ENCODE data around the gene ADK.

ADK gene

DNA sequence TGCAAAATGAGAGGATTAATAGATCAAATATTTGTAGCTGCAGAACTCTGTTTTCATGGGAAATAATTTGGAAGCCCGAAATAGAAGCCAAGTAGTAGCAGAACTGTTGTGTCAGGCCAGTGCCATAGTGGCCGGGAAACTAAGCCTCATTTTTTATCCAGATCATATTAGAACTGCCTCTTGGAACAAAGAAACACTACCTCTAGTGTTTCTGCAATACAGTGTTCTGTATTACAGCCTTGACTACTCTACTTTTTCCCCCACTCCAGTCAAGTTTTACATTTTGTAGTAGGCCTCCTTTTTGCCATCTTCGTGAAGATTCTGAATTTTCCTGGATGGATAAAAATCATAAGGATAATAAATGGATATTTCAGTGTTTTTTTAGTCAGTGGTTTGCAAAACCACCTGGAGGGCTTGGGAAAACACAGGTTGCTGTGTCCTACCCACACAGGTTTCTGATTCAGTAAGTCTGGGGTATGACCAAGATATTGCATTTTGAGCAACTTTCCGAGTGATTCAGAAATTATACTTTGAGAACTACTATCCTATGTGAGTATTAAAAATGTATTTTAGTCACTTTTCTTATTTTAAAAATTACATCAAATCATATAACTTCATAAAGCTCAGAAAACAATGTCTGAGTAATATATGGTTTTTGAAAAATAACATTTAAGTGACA lies 349.1 kb downstream of the ADK start:
- TF ChIP-seq, protein P1, sequence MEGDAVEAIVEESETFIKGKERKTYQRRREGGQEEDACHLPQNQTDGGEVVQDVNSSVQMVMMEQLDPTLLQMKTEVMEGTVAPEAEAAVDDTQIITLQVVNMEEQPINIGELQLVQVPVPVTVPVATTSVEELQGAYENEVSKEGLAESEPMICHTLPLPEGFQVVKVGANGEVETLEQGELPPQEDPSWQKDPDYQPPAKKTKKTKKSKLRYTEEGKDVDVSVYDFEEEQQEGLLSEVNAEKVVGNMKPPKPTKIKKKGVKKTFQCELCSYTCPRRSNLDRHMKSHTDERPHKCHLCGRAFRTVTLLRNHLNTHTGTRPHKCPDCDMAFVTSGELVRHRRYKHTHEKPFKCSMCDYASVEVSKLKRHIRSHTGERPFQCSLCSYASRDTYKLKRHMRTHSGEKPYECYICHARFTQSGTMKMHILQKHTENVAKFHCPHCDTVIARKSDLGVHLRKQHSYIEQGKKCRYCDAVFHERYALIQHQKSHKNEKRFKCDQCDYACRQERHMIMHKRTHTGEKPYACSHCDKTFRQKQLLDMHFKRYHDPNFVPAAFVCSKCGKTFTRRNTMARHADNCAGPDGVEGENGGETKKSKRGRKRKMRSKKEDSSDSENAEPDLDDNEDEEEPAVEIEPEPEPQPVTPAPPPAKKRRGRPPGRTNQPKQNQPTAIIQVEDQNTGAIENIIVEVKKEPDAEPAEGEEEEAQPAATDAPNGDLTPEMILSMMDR (IDR thresholded peaks at IDR 0.05; ENCODE audit: low read depth, low read length) = no peak
- DNase-seq (ENCODE audit: low read depth in 2 of 2) = no peak

DNA sequence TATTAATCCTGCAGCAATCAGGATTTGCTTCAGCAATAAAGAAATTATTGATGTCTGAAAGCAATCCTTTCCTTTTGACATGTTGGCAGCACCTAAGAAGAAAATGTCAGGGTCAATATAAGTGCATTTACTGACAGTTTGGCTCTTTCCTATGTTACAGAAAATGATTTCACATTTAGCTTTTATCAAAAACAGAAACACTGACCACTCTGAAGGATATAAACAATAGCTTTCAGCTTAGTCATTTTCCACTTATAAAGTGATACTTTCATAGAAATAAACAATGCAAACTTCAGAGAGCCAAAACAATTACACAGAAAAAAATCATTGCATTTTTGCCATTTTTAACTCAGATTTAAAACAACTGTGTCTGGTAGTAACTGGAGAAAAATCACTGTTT lies 349.8 kb downstream of the ADK start:
- no peak overlapping the region for H3K4me3 ChIP-seq (replicated peaks in 1 of 2; ENCODE audit: low read depth in 2 of 2, low read length in 2 of 2)
- peak; percentile 45 to 47 for DNase-seq (ENCODE audit: low read depth in 2 of 2)
- TF ChIP-seq, protein P1 (IDR thresholded peaks at IDR 0.05; ENCODE audit: low read depth, low read length) = no peak

More for the DNA sequence above, 349.1 kb downstream of the ADK start:
- no peak overlapping the region for H3K4me3 ChIP-seq (replicated peaks in 1 of 2; ENCODE audit: low read depth in 2 of 2, low read length in 2 of 2)

GRCh38 chr10:74502963-74503608 lies 352.1 kb downstream of the ADK start:
- no peak overlapping the region for H3K4me3 ChIP-seq (replicated peaks in 1 of 2; ENCODE audit: low read depth in 2 of 2, low read length in 2 of 2)
- DNase-seq (ENCODE audit: low read depth in 2 of 2) = peak; percentile 67 to 77
- TF ChIP-seq, protein P1 (IDR thresholded peaks at IDR 0.05; ENCODE audit: low read depth, low read length) = no peak

DNA sequence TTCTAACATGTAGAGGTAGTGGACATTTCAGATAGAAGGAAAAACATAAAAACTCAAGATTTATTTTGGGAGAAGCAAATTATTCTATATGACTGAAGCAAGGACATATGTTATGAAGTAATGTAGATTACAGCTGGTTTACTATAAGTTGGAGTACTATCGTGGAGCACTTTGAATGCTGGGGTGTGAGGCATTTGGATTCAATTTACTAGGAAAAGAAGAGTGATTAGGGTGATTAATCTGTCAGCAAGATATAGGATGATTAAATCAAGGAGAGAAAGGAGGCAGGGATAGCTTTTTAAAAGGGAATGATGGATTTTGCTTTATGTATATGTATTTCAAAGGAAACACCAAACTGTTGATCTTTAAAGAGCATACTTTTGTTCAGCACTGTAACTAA lies 356.9 kb downstream of the ADK start:
- H3K4me3 ChIP-seq (replicated peaks in 1 of 2; ENCODE audit: low read depth in 2 of 2, low read length in 2 of 2) = no peak overlapping the region
- no peak for DNase-seq (ENCODE audit: low read depth in 2 of 2)
- TF ChIP-seq, protein P1 (IDR thresholded peaks at IDR 0.05; ENCODE audit: low read depth, low read length) = no peak

DNA sequence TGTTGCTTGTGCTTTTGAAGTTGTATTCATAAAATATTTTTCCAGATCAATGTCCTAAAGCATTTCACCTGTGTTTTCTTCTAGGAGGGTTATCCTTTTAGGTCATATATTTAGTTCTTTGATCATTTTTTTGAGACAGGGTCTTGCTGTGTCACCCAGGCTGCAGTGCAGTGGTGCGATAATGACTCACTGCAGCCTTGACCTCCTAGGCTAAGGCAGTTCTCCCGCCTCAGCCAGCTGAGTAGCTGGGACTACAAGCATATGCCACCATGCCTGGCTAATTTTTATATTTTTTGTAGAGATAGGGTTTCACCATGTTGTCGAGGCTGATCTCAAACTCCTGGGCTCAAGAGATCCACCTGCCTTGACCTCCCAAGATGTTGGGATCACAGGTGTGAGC lies 359.6 kb downstream of the ADK start:
- TF ChIP-seq, protein P1 (IDR thresholded peaks at IDR 0.05; ENCODE audit: low read depth, low read length) = no peak
- DNase-seq (ENCODE audit: low read depth in 2 of 2) = no peak
- no peak overlapping the region for H3K4me3 ChIP-seq (replicated peaks in 1 of 2; ENCODE audit: low read depth in 2 of 2, low read length in 2 of 2)

DNA sequence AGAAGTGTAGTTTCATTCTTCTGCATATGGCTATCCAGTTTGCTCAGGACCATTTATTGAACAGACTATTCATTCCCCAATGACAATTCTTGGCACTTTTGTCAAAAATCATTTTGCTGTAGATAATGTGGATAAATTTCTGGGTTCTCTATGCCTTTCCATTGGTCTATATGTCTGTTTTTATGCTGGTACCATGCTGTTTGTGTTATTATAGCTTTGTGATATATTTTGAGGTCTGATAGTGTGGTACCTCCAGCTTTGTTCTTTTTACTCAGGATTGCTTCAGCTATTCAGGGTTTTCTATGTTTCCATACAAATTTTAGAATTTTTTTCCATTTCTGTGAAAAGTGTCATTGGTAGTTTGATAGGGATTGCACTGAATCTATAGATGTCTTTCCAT lies 360.0 kb downstream of the ADK start:
- no peak for DNase-seq (ENCODE audit: low read depth in 2 of 2)
- H3K4me3 ChIP-seq (replicated peaks in 1 of 2; ENCODE audit: low read depth in 2 of 2, low read length in 2 of 2) = no peak overlapping the region
- TF ChIP-seq, protein P1 (IDR thresholded peaks at IDR 0.05; ENCODE audit: low read depth, low read length) = no peak
